ENCODE results near the gene LMO1.
A peak's percentile ranks its signal among the peaks of the same experiment; 100 is the strongest.

Gene LMO1

GRCh38 chr11:8276528-8276927 lies 12.8 kb upstream of the LMO1 start:
- POLR2A ChIA-PET = no interaction called here

GRCh38 chr11:8273287-8273686 lies 9.6 kb upstream of the LMO1 start:
- no peak for DNase-seq (ENCODE audit: extremely low spot score)
- TF ChIP-seq LEF1 (IDR thresholded peaks at IDR 0.05; ENCODE audit: borderline replicate concordance) (no peak), ZNF384 (IDR thresholded peaks at IDR 0.05) (no peak), FOXA1 (IDR thresholded peaks at IDR 0.05) (no peak)
- ChIA-PET CTCF (no interaction called here), POLR2A (no interaction called here)

More at GRCh38 chr11:8276528-8276927, 12.8 kb upstream of the LMO1 start:
- CTCF ChIA-PET = interaction anchor here (1.5 kb wide), 1 partner anchor 9 kb away, joined by 3 read pairs; no protein-coding TSS in a partner anchor
- TF ChIP-seq ELF4 (IDR thresholded peaks at IDR 0.05) (no peak), LEF1 (IDR thresholded peaks at IDR 0.05; ENCODE audit: borderline replicate concordance) (no peak), FOXM1 (IDR thresholded peaks at IDR 0.05; ENCODE audit: borderline replicate concordance) (no peak), TARDBP (IDR thresholded peaks at IDR 0.05) (no peak), SP1 (IDR thresholded peaks at IDR 0.05) (no peak), L3MBTL2 (conservative IDR thresholded peaks at IDR 0.05) (no peak), PKNOX1 (IDR thresholded peaks at IDR 0.05) (no peak), ZNF384 (IDR thresholded peaks at IDR 0.05) (no peak), FOXK2 (IDR thresholded peaks at IDR 0.05) (no peak), CTBP1 (IDR thresholded peaks at IDR 0.05; ENCODE audit: borderline replicate concordance) (no peak), SUZ12 (IDR thresholded peaks at IDR 0.05) (no peak), NFRKB (IDR thresholded peaks at IDR 0.05) (no peak), HDGF (IDR thresholded peaks at IDR 0.05; ENCODE audit: borderline replicate concordance) (no peak), FOXA1 (IDR thresholded peaks at IDR 0.05) (no peak), ARNT (IDR thresholded peaks at IDR 0.05) (no peak), BHLHE40 (IDR thresholded peaks at IDR 0.05; ENCODE audit: borderline replicate concordance) (no peak)
- DNase-seq (ENCODE audit: extremely low spot score) = no peak

DNA sequence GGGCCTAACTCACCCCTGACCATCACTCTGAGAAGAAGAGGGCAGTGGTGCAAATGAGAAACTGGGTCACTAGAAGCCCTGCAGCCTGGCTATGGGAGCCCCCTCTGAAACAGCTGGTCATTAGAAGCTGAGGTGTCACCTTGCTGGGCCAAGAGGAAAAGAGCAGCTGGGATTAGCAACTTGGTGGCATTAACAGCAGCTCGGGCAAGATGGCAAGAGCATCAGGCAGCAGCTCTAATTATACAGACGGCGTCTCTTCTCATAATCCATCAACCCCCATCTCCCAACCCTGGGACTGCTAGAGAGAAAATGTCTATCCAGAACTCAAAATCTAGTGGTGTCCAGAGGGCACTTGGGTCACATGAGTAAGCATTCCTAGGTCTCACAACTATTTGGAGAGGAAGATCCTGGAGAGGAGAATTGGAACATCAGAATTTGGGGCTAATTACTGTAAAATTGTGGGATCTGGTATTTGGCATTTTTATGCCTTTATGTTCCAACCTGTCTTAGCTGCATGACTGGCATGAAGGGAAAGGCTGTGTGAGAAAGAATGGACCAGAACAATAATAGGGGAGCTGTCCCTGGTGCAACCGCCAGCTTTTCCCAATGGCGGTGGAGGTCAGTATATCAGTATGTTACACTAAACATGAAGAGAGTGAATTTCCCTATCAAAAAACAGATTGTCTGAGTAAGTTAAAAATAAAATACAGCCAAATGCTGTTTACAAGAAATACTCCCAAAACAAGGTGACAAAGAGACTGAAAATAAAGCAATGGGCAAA lies 7.6 kb upstream of the LMO1 start:
- no peak for DNase-seq (ENCODE audit: extremely low spot score)
- ChIA-PET POLR2A (no interaction called here), CTCF (interaction anchor here (0.6 kb wide), 2 partner anchors 30 to 282 kb away, joined by 3 to 5 read pairs; no protein-coding TSS in a partner anchor)
- TF ChIP-seq BHLHE40 (IDR thresholded peaks at IDR 0.05; ENCODE audit: borderline replicate concordance) = no peak
- no peak for TF ChIP-seq PKNOX1 (IDR thresholded peaks at IDR 0.05)
- TF ChIP-seq ZNF384 (IDR thresholded peaks at IDR 0.05) = no peak
- no peak for TF ChIP-seq FOXK2 (IDR thresholded peaks at IDR 0.05)
- no peak for TF ChIP-seq CTBP1 (IDR thresholded peaks at IDR 0.05; ENCODE audit: borderline replicate concordance)
- TF ChIP-seq L3MBTL2 (conservative IDR thresholded peaks at IDR 0.05) = no peak
- no peak for TF ChIP-seq FOXM1 (IDR thresholded peaks at IDR 0.05; ENCODE audit: borderline replicate concordance)

DNA sequence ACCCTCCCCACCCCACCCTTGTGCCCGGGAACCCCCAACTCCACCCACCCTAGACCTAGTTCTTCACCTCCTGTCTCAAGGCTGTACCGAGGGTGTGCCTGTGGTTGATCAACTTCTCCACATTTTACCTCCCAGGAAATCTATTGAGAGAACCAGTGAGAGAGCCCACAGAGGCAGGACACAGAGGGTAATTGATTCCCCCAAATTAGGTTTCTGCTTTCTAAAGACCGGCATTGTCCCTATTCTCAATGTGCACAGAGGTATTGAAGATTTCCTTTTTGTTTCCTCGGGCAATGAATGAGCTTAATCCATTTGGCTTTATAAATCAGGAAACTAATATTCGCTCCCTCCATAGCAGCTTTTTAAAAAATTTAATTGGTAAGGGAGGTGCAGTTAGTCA lies 6.0 kb upstream of the LMO1 start:
- DNase-seq (ENCODE audit: extremely low spot score) = no peak
- ChIA-PET POLR2A (no interaction called here), CTCF (no interaction called here)
- TF ChIP-seq FOXM1 (IDR thresholded peaks at IDR 0.05; ENCODE audit: borderline replicate concordance) (no peak), LEF1 (IDR thresholded peaks at IDR 0.05; ENCODE audit: borderline replicate concordance) (no peak), FOXK2 (IDR thresholded peaks at IDR 0.05) (no peak), ZNF384 (IDR thresholded peaks at IDR 0.05) (no peak), HDGF (IDR thresholded peaks at IDR 0.05; ENCODE audit: borderline replicate concordance) (no peak), TARDBP (IDR thresholded peaks at IDR 0.05) (no peak), ARNT (IDR thresholded peaks at IDR 0.05) (no peak), ELF4 (IDR thresholded peaks at IDR 0.05) (no peak), SUZ12 (IDR thresholded peaks at IDR 0.05) (no peak), PKNOX1 (IDR thresholded peaks at IDR 0.05) (no peak), NFRKB (IDR thresholded peaks at IDR 0.05) (no peak), L3MBTL2 (conservative IDR thresholded peaks at IDR 0.05) (no peak), BHLHE40 (IDR thresholded peaks at IDR 0.05; ENCODE audit: borderline replicate concordance) (no peak), SP1 (IDR thresholded peaks at IDR 0.05) (no peak), CTBP1 (IDR thresholded peaks at IDR 0.05; ENCODE audit: borderline replicate concordance) (no peak), FOXA1 (IDR thresholded peaks at IDR 0.05) (no peak)

- ChIA-PET POLR2A (interaction anchor here (0.6 kb wide), 1 partner anchor 43 kb away, joined by 3 read pairs; no protein-coding TSS in a partner anchor), CTCF (interaction anchor here (1.2 kb wide), 1 partner anchor 9 kb away, joined by 3 read pairs; no protein-coding TSS in a partner anchor)
- peak; percentile 46 for DNase-seq (ENCODE audit: extremely low spot score)
- TF ChIP-seq L3MBTL2 (conservative IDR thresholded peaks at IDR 0.05) = no peak
- TF ChIP-seq HDGF (IDR thresholded peaks at IDR 0.05; ENCODE audit: borderline replicate concordance) = no peak
- no peak for TF ChIP-seq FOXK2 (IDR thresholded peaks at IDR 0.05)
- TF ChIP-seq BHLHE40 (IDR thresholded peaks at IDR 0.05; ENCODE audit: borderline replicate concordance) = no peak
- no peak for TF ChIP-seq NFRKB (IDR thresholded peaks at IDR 0.05)
- no peak for TF ChIP-seq CTBP1 (IDR thresholded peaks at IDR 0.05; ENCODE audit: borderline replicate concordance)
- TF ChIP-seq ELF4 (IDR thresholded peaks at IDR 0.05) = no peak
- TF ChIP-seq SP1 (IDR thresholded peaks at IDR 0.05) = no peak
- TF ChIP-seq ARNT (IDR thresholded peaks at IDR 0.05) = no peak
- TF ChIP-seq FOXM1 (IDR thresholded peaks at IDR 0.05; ENCODE audit: borderline replicate concordance) = no peak
- TF ChIP-seq LEF1 (IDR thresholded peaks at IDR 0.05; ENCODE audit: borderline replicate concordance) = no peak
- TF ChIP-seq SUZ12 (IDR thresholded peaks at IDR 0.05) = no peak
- no peak for TF ChIP-seq ZNF384 (IDR thresholded peaks at IDR 0.05)
- TF ChIP-seq FOXA1 (IDR thresholded peaks at IDR 0.05) = no peak
- TF ChIP-seq TARDBP (IDR thresholded peaks at IDR 0.05) = no peak
- TF ChIP-seq PKNOX1 (IDR thresholded peaks at IDR 0.05) = no peak
Observed at GRCh38 chr11:8268530-8269400, 5.1 kb upstream of the LMO1 start.
